Adrenal gland (tissue), 5 donors: ENCODE results near the gene MMP24OS.
"Not testable (repeated sequence)": the region's sequence is repeated elsewhere in the genome, so short reads cannot be mapped to it uniquely, and the experiment has no call there.

Experiments
- CTCF ChIP-seq, 6 experiments: fragments of 450-650 bp in 4 of 6; fragments of 200-600 bp in 2 of 6; sonication (generic) in 1 of 6; IDR thresholded peaks; 1 replicate in 5 of 6; 2 replicates in 1 of 6; pipeline versions ENCODE4 v1.5.1 to v1.8.0; 2016 to 2021; ENCODE audit warnings: antibody characterized with exemption in 6 of 6, mild to moderate bottlenecking in 2 of 6, moderate library complexity in 1 of 6
- POLR2A ChIP-seq, 2 donors: fragments of 450-650 bp; IDR thresholded peaks; one replicate each; pipeline ENCODE4 v1.6.1; 2017; ENCODE audit warnings: antibody characterized with exemption in 2 of 2, mild to moderate bottlenecking in 2 of 2, moderate library complexity in 1 of 2
- donor health status: DM: no; HTN: no; CAD: no.

- not testable (repeated sequence) for TF ChIP-seq CTCF, POLR2A (IDR thresholded peaks at IDR 0.05)
These were observed 37.7 kb upstream of the MMP24OS start for GRCh38 chr20:35315632-35316020.
